DND-41 (cell line): ENCODE data around the gene BYSL.

Source experiments
- CTCF ChIP-seq: IDR thresholded peaks from 2 replicates; pipeline ENCODE4 v1.5.1; 2012; ENCODE audit warnings: borderline replicate concordance, low read length, moderate library complexity, mild to moderate bottlenecking; ENCODE audit not compliant: poor library complexity, severe bottlenecking; ENCODE audit errors: extremely low read depth
- EZH2 ChIP-seq: IDR thresholded peaks from 3 replicates; pipeline ENCODE4 v1.6.1; 2012; ENCODE audit warnings: borderline replicate concordance, low read depth, mild to moderate bottlenecking, moderate library complexity, low read length, inconsistent platforms; ENCODE audit not compliant: severe bottlenecking

- TF ChIP-seq CTCF (peak; percentile 95), EZH2 (no peak)
Measured at GRCh38 chr6:41920921-41921711, at the start of gene BYSL, which contains the start of gene MED20.
